ENCODE data around the gene BCL11A.

BCL11A gene

GRCh38 chr2:60541056-60541651 is 12.3 kb downstream of the BCL11A start:
- DNase-seq, result no peak

GRCh38 chr2:60540074-60540473 is 13.4 kb downstream of the BCL11A start:
- DNase-seq, result no peak

GRCh38 chr2:60539140-60539539 is 14.3 kb downstream of the BCL11A start:
- no peak for DNase-seq

GRCh38 chr2:60538101-60538500 is 15.4 kb downstream of the BCL11A start:
- DNase-seq, result no peak

GRCh38 chr2:60536746-60537145 is 16.7 kb downstream of the BCL11A start:
- no peak for DNase-seq

GRCh38 chr2:60535685-60536312 is 17.7 kb downstream of the BCL11A start:
- no peak for DNase-seq

GRCh38 chr2:60534892-60535684 is 18.4 kb downstream of the BCL11A start:
- no peak for DNase-seq

GRCh38 chr2:60534052-60534685 is 19.3 kb downstream of the BCL11A start:
- DNase-seq, result no peak

GRCh38 chr2:60533101-60534051 is 20.1 kb downstream of the BCL11A start:
- no peak for DNase-seq

GRCh38 chr2:60532421-60532820 is 21.0 kb downstream of the BCL11A start:
- DNase-seq, result no peak

GRCh38 chr2:60531701-60532133 is 21.7 kb downstream of the BCL11A start:
- DNase-seq, result no peak

GRCh38 chr2:60530660-60531281 is 22.7 kb downstream of the BCL11A start:
- no peak for DNase-seq

- DNase-seq, result no peak
These were observed 23.4 kb downstream of the BCL11A start for GRCh38 chr2:60529785-60530627.

GRCh38 chr2:60529136-60529784 is 24.2 kb downstream of the BCL11A start:
- no peak for DNase-seq

GRCh38 chr2:60528281-60529020 is 25.0 kb downstream of the BCL11A start:
- no peak for DNase-seq

GRCh38 chr2:60527762-60528161 is 25.7 kb downstream of the BCL11A start:
- no peak for DNase-seq

GRCh38 chr2:60526623-60527022 is 26.8 kb downstream of the BCL11A start:
- DNase-seq, result no peak

GRCh38 chr2:60525899-60526298 is 27.6 kb downstream of the BCL11A start:
- no peak for DNase-seq

GRCh38 chr2:60524874-60525273 is 28.6 kb downstream of the BCL11A start:
- DNase-seq, result no peak

GRCh38 chr2:60523963-60524362 is 29.5 kb downstream of the BCL11A start:
- DNase-seq, result no peak

Data from activated CD4-positive, alpha-beta T cell treated with anti-CD3 and anti-CD28 coated beads, Interleukin-2, amount 50 U/mL, for 16 hours (primary cell).